Erythroblast (primary cell): ENCODE data around the gene ARHGEF38.

ENCODE experiments used
- GATA1 ChIP-seq: IDR thresholded peaks from 2 replicates; pipeline ENCODE4 v1.6.1; 2011; ENCODE audit warnings: low read depth, mild to moderate bottlenecking, control low read depth, low read length, moderate library complexity
- POLR2A ChIP-seq: IDR thresholded peaks from 2 replicates; pipeline ENCODE4 v1.6.1; 2011; ENCODE audit warnings: mild to moderate bottlenecking, low read length

DNA sequence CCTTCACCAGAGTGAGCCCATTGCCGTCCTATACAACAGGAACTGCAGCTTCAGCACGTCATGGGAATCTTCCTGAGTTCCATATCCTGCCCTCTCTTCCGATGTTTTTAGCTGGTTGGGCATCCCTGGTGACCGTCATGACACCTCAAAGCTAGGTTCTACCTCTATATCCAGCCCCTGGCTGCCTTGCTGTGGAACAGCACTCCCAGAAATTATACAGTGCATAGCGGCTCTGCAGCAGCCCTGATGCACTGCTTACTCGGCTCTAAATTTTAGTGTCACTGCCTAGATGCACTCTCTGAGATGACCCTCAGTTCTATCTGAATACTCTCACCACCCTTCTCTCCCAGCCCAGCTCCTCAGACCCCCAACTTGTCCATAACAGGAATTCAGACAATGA lies 44.3 kb downstream of the ARHGEF38 start:
- TF ChIP-seq POLR2A (no peak), GATA1 (no peak)
